ENCODE data around the gene CD22. TPM values are rescaled to one million over a fixed set of nuclear protein-coding genes. Genes with fewer than 3 reads are reported as not detected.

CD22 gene
- total RNA-seq, 1 donor from 2014 or later, result 3.2 TPM

- intact Hi-C loops (cut with micrococcal nuclease), result no loop called here
Observed at GRCh38 chr19:35313587-35313986, 15.4 kb upstream of the CD22 start.

DNA sequence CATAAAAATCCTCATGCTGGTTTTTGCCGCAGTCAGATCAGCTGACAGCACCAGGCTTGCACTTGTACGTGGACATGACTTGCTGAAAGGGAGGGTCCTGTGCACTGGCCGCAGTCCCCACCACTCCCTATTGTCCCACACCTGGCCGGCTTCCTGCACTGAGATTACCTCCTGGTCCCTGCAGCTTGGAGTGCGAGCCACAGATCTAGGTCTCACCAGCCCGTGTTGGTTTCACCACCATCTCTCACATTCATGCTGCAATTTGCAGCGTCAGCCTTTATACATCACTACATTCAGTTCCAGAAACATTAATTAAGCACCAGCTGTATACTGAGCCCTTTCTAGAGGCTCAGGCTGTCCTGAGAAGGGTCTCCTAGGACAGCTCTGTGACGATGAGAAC is 15.0 kb upstream of the CD22 start:
- intact Hi-C loops (cut with micrococcal nuclease), result no loop called here

DNA sequence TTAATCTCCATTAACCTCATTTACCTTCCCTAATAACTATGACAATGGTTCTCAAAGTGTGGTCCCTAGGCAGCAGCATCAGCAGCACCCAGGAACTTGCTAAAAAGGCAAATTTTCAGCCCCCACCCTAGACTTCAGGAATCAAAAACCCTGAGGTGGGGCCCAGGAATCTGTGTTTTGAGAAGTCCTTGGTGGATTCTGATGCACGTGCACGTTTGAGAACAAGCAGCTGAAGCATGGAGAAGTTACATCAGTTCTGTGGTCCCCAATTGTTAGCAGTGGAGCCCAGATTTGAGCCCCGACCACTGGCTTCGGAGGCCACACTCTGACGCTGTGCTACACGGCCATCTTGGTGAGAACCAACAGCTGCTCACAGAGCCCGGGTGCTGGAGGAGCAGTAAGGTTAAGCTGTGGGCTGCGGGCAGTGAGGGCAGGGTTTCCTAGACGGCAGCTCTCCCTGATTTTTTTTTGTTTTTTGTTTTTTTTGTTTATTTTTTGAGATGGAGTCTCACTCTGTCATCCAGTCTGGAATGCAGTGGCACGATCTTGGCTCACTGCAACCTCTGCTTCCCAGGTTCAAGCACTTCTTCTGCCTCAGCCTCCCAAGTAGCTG is 14.0 kb upstream of the CD22 start:
- intact Hi-C loops (cut with micrococcal nuclease), result no loop called here

DNA sequence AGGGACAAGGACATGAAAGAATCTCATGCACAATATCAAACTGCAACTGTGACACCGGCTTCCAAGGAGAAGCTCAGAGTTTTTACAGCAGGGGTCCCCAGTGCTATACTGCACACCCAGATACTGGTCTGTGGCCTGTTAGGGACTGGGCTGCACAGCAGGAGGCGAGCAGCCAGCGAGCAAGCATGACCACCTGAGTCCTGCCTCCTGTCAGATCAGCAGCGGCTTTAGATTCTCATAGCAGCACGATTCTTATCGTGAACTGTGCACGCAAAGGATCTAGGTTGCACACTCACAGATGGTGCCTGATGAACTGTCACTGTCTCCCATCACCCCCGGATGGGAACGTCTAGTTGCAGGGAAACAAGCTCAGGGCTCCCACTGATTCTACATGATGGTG is 13.1 kb upstream of the CD22 start:
- intact Hi-C loops (cut with micrococcal nuclease), result no loop called here

- intact Hi-C loops (cut with micrococcal nuclease), result no loop called here
Observed at GRCh38 chr19:35316560-35316959, 12.4 kb upstream of the CD22 start.

- intact Hi-C loops (cut with micrococcal nuclease), result no loop called here
Observed at GRCh38 chr19:35317464-35318043, 11.4 kb upstream of the CD22 start.

- intact Hi-C loops (cut with micrococcal nuclease), result no loop called here
Observed at GRCh38 chr19:35318679-35319448, 10.1 kb upstream of the CD22 start.

DNA sequence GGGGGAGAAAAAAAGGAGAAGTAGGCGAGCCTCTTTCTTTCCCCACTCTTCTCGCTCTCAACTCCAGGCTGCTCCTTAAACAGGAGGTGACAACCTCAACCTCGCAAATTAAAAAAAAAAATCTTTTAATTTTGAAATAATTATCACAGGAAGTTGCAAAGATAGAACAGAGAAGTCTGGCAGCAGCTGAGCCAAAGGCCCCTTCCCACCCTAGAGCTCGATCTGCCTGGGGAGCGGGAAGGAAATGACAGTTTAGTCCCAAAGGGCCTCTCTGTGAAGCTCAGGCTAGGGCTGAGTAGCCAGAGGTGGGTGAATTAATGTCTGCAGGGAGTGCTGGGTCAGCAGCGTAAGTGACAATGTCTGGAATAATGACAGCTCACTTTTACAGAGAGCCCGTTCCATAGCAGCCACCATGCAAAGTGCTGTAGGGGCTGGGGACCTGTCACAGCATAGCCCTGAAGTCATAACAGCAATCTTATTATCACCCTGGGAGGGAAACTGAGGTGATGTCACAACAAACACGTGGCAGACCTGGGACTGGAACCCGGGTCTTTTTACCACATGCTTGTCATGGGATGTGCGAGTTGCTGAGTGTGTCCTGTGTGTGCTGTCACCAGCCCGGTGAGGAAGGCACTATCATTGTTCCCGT is 8.8 kb upstream of the CD22 start:
- intact Hi-C loops (cut with micrococcal nuclease), result no loop called here

GRCh38 chr19:35321291-35321690 is 7.7 kb upstream of the CD22 start:
- intact Hi-C loops (cut with micrococcal nuclease), result no loop called here

GRCh38 chr19:35322014-35322413 is 7.0 kb upstream of the CD22 start:
- intact Hi-C loops (cut with micrococcal nuclease), result no loop called here

- intact Hi-C loops (cut with micrococcal nuclease), result no loop called here
Observed at GRCh38 chr19:35327642-35328041, 1.3 kb upstream of the CD22 start.

GRCh38 chr19:35329323-35329722 is 336 bp downstream of the CD22 start:
- intact Hi-C loops (cut with micrococcal nuclease), result no loop called here

DNA sequence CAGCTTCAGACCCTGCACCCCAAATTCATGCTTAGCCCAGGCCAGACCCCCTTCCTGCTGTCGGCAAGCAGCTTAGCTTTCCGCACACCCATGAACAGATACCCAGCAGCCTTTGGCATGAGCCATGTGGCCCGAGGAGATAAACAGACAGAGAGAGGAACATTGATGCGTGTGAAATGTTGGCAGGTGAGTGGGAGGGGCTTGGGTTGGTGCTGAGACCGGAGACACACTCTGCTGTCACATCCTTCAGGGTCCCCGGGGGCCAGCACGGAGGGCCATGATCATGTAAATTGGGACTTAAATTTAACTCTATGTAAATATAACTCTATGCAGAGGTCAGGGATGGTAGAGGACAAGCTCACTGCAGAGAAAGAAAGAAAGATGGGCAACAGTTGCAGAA is 1.5 kb downstream of the CD22 start:
- intact Hi-C loops (cut with micrococcal nuclease), result no loop called here

DNA sequence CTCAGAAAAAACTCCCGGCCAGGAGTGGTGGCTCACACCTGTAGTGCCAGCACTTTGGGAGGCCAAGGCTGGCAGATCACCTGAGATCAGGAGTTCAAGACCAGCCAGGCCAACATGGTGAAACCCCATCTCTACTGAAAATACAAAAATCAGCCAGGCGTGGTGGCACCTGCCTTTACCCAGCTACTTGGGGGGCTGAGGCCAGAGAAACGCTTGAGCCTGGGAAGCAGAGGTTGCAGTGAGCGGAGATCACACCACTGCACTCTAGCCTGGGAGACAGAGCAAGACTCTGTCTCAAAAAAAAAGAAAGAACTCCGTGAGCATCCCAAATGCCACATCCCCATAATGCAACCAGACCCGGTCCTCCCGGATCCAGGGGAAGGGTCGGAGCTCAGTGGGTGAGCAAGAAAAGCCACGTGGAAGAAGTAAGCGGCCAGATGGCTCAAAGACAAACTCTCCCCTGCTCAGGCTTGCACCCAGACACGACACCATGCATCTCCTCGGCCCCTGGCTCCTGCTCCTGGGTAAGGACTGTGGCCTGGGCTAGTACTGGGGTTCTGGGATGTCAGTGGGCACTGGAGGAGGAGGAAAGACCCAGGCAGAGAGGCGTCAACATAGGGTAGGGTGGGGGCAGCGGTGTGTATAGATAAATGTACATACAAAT is 2.7 kb downstream of the CD22 start:
- intact Hi-C loops (cut with micrococcal nuclease), result no loop called here

DNA sequence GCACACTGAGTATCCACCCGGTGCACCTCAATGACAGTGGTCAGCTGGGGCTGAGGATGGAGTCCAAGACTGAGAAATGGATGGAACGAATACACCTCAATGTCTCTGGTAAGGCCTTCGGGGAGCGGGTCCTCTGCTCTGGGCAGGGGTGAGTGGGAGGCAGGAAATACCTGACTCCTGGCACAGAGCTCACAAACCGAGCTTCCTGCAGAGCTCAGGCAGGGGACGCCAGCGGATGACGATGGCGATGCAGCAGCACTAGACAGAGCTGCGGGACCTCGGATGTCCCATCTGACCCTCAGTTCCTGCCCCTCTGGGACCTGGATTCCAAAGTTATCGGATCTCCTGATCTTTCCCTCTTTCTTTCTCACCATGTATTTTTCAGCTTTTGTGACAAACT is 3.8 kb downstream of the CD22 start:
- intact Hi-C loops (cut with micrococcal nuclease), result no loop called here

- intact Hi-C loops (cut with micrococcal nuclease), result no loop called here
Observed at GRCh38 chr19:35334144-35334753, 5.3 kb downstream of the CD22 start.

DNA sequence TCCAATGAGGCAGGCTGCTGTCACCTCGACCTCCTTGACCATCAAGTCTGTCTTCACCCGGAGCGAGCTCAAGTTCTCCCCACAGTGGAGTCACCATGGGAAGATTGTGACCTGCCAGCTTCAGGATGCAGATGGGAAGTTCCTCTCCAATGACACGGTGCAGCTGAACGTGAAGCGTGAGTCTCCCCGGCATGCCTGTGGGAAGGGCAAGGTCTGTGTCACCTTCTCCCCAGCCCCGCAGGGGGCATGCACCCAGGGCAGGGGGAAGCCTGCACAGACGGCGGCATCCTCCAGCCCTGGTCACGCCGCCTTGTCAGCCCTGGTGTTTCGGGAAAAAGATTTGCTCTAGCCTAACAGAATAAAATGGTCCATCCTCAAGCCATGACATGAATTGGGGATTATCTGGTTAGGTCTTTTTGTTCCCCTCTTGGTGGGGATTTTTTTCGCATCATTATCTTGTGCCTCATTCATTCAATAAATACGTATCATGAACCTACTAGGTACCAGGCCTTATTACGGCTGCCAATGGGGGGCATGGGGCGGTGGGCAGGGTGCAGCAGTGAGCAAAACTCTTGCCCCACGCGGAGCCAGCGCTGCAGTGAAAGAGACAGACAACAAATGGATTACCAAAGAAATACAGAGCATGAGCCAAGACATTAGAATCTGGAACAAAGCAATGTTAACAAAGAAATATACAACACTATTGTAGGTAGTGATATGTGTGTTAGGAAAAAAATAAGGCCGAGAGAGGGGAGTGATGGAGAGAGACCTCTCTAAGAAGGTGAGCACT is 7.4 kb downstream of the CD22 start:
- intact Hi-C loops (cut with micrococcal nuclease), result no loop called here

- intact Hi-C loops (cut with micrococcal nuclease), result no loop called here
Observed at GRCh38 chr19:35337097-35337983, 8.4 kb downstream of the CD22 start.

DNA sequence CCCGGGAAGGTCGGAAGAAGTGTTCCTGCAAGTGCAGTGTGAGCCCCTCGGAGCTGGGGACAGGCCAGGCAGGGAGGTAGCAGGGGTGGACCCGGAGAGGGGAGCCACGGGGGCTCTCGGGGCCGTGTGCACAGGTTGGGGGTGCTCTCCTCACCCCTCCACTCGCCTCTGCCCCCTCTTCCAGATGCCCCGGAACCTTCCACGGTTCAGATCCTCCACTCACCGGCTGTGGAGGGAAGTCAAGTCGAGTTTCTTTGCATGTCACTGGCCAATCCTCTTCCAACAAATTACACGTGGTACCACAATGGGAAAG is 9.0 kb downstream of the CD22 start:
- intact Hi-C loops (cut with micrococcal nuclease), result no loop called here

DNA sequence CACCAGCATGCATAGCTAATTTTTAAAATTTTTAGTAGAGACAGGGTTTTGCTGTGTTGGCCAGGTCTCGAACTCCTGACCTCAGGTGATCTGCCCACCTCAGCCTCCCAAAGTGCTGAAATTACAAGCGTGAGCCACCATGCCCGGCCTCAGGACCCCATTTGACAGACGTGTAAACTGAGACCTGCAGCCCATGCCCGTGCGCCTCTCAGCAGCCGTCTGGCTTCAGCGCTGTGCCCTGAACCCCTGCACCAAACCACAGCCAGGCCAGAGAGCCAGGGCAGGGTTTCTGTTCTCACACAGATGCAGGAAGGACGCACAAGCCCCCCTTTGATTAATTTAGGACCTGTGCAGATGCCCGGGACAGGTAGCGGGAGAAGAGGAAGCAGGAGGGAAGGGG is 11.4 kb downstream of the CD22 start:
- intact Hi-C loops (cut with micrococcal nuclease), result no loop called here
